Colonic mucosa (tissue), 4 donors: ENCODE measurements around the gene CFAP251. TPM values are rescaled to one million over a fixed set of nuclear protein-coding genes. Genes with fewer than 3 reads are reported as not detected.

ENCODE experiments used
- DNase-seq: peaks from one replicate; pipeline ENCODE4 v3.0.0-alpha.2; 2020
- H3K27ac ChIP-seq: fragments of 200-600 bp; one replicate; pipeline ENCODE4 v1.8.0; 2021
- H3K27me3 ChIP-seq: fragments of 200-600 bp; one replicate; pipeline ENCODE4 v1.8.0; 2021
- H3K36me3 ChIP-seq: fragments of 200-600 bp; one replicate; pipeline ENCODE4 v1.8.0; 2021
- H3K4me1 ChIP-seq: fragments of 200-600 bp; one replicate; pipeline ENCODE4 v1.8.0; 2021; ENCODE audit warnings: mild to moderate bottlenecking
- H3K4me3 ChIP-seq: fragments of 200-600 bp; one replicate; pipeline ENCODE4 v1.8.0; 2021
- H3K9ac ChIP-seq, 2 donors: one replicate each; pipeline ENCODE4 v1.7.0; 2013; ENCODE audit warnings: control low read depth in 2 of 2, low read depth in 2 of 2, low read length in 2 of 2
- H3K9me3 ChIP-seq: fragments of 200-600 bp; one replicate; pipeline ENCODE4 v1.8.0; 2021
- CTCF ChIP-seq: fragments of 200-600 bp; IDR thresholded peaks from one replicate; pipeline ENCODE4 v1.8.0; 2022; ENCODE audit warnings: antibody characterized with exemption, mild to moderate bottlenecking
- intact Hi-C: fragments of 100-400 bp; cut with DNase I; formaldehyde crosslinking; loops from one replicate; pipeline ENCODE4 v1.14.1; 2022
- total RNA-seq, 2 donors: library from RNA; stranded (reverse); fragmentation: NEBNext Ultra II Directional in 1 of 2; extraction: Animal tissue kit (Norgen Biotek cat#: 25700) in 1 of 2; gene quantifications; one replicate each; pipeline ENCODE4 v1.2.1, GENCODE V29; 2021
- donor health status: healthy.
- donor health status: DM: no; HTN: no; CAD: no.
- donor health status: DM: no; HTN: no; CAD: no.

Gene CFAP251
- total RNA-seq, 2 donors from 2014 or later: 0.64 to 0.93 TPM

GRCh38 chr12:122048151-122048550, 129.8 kb downstream of the CFAP251 start:
- H3K36me3 ChIP-seq: no peaks in the 10 kb centered on the region
- DNase-seq: no peak
- intact Hi-C loops: no loop called here
- H3K27me3 ChIP-seq: no peaks in the 10 kb centered on the region
- no peaks in the 10 kb centered on the region for H3K9me3 ChIP-seq
- no peak overlapping the region for H3K4me3 ChIP-seq
- no peak overlapping the region for H3K27ac ChIP-seq
- H3K4me1 ChIP-seq: no peaks in the 10 kb centered on the region
- no peak for TF ChIP-seq CTCF
- no peak overlapping the region for H3K9ac ChIP-seq

GRCh38 chr12:122049827-122050226, 131.4 kb downstream of the CFAP251 start:
- intact Hi-C loops: loop anchor here (5.0 kb wide), 1 partner anchor 142 kb away; no protein-coding TSS in a partner anchor
- Histone ChIP-seq H3K36me3 (no peaks in the 10 kb centered on the region), H3K4me3 (no peak overlapping the region), H3K9me3 (no peaks in the 10 kb centered on the region), H3K27ac (no peak overlapping the region), H3K9ac (no peak overlapping the region), H3K27me3 (no peaks in the 10 kb centered on the region), H3K4me1 (no peaks in the 10 kb centered on the region)
- no peak for DNase-seq
- TF ChIP-seq CTCF: no peak

GRCh38 chr12:122050706-122051105, 132.3 kb downstream of the CFAP251 start:
- intact Hi-C loops: loop anchor here (5.0 kb wide), 1 partner anchor 142 kb away; no protein-coding TSS in a partner anchor
- Histone ChIP-seq H3K4me3 (no peak overlapping the region), H3K9me3 (no peaks in the 10 kb centered on the region), H3K4me1 (no peaks in the 10 kb centered on the region), H3K27me3 (no peaks in the 10 kb centered on the region), H3K27ac (no peak overlapping the region), H3K36me3 (no peaks in the 10 kb centered on the region), H3K9ac (no peak overlapping the region)
- no peak for DNase-seq
- no peak for TF ChIP-seq CTCF

GRCh38 chr12:122051231-122051876, 133.0 kb downstream of the CFAP251 start:
- DNase-seq: no peak
- Histone ChIP-seq H3K27ac (no peak overlapping the region), H3K36me3 (no peaks in the 10 kb centered on the region), H3K4me1 (no peaks in the 10 kb centered on the region), H3K4me3 (no peak overlapping the region), H3K9me3 (no peaks in the 10 kb centered on the region), H3K9ac (no peak overlapping the region), H3K27me3 (no peaks in the 10 kb centered on the region)
- TF ChIP-seq CTCF: no peak
- intact Hi-C loops: loop anchor here (5.0 kb wide), 1 partner anchor 141 kb away; no protein-coding TSS in a partner anchor

GRCh38 chr12:122052285-122052684, 133.9 kb downstream of the CFAP251 start:
- H3K9ac ChIP-seq: no peak overlapping the region
- no peak overlapping the region for H3K27ac ChIP-seq

More at GRCh38 chr12:122052285-122052684, 133.9 kb downstream of the CFAP251 start:
- no peak overlapping the region for H3K4me3 ChIP-seq
- no peaks in the 10 kb centered on the region for H3K4me1 ChIP-seq
- intact Hi-C loops: loop anchor here (5.0 kb wide), 1 partner anchor 140 kb away; no protein-coding TSS in a partner anchor
- H3K9me3 ChIP-seq: no peaks in the 10 kb centered on the region
- no peak for DNase-seq
- no peaks in the 10 kb centered on the region for H3K27me3 ChIP-seq
- no peak for TF ChIP-seq CTCF
- no peaks in the 10 kb centered on the region for H3K36me3 ChIP-seq

Other genes starting within 250 kb of the CFAP251 start
- gene MORN3, start 248.9 kb upstream of the CFAP251 start, total RNA-seq: not detected
- gene TMEM120B, start 205.8 kb upstream of the CFAP251 start, total RNA-seq: 1 to 10 TPM; 3.9 to 6.5 TPM
- 10 to 100 TPM; 58.0 to 74.5 TPM for gene RHOF, start 124.9 kb upstream of the CFAP251 start, total RNA-seq
- 10 to 100 TPM; 20.4 to 25.4 TPM for gene SETD1B, start 114.6 kb upstream of the CFAP251 start, total RNA-seq
- gene HPD, start 59.7 kb upstream of the CFAP251 start, total RNA-seq: under 1 TPM; 0.27 to 0.91 TPM
- gene PSMD9, start 29.8 kb upstream of the CFAP251 start, total RNA-seq: 10 to 100 TPM; 46.1 to 68.3 TPM
- gene BCL7A, start 103.3 kb downstream of the CFAP251 start, total RNA-seq: 10 to 100 TPM in 1 of 2 donors, 1 to 10 TPM in 1; 7.0 to 10.0 TPM
- 100 to 1,000 TPM; 158 to 201 TPM for gene MLXIP, start 160.2 kb downstream of the CFAP251 start, total RNA-seq